Measurements from ENCODE around the gene CGB5. TPM values are rescaled to one million over a fixed set of nuclear protein-coding genes. Genes with fewer than 3 reads are reported as not detected.

Gene CGB5
- polyA plus RNA-seq, 1 donor from 2014 or later = not detected

GRCh38 chr19:49081273-49081672, 37.6 kb downstream of the CGB5 start:
- Histone ChIP-seq H3K27me3 (ENCODE audit: insufficient read depth, low read depth, low read length) (no peaks in the 10 kb centered on the region), H4K20me1 (ENCODE audit: insufficient read depth) (no peaks in the 10 kb centered on the region), H3K79me2 (replicated peaks; ENCODE audit: insufficient read depth, low read length) (peaks cover 8% of the 10 kb centered on the region), H3K9me2 (ENCODE audit: insufficient read depth, low read length) (no peaks in the 10 kb centered on the region), H2AFZ (ENCODE audit: low read depth, low read length) (no peak overlapping the region), H3F3A (ENCODE audit: insufficient read depth, low read length, poor library complexity, severe bottlenecking) (no peaks in the 10 kb centered on the region), H3K9ac (ENCODE audit: low read length) (no peak overlapping the region), H3K36me3 (ENCODE audit: insufficient read depth, low read length) (no peaks in the 10 kb centered on the region), H3K4me3 (ENCODE audit: low read length) (no peak overlapping the region), H3K4me2 (ENCODE audit: low read length) (no peak overlapping the region), H3K27ac (ENCODE audit: low read length) (no peak overlapping the region), H3K9me3 (ENCODE audit: low read length) (no peaks in the 10 kb centered on the region)
- TF ChIP-seq CTCF (IDR thresholded peaks at IDR 0.05; ENCODE audit: poor library complexity, severe bottlenecking) (no peak), MXI1 (conservative IDR thresholded peaks at IDR 0.05; ENCODE audit: poor library complexity, severe bottlenecking) (no peak), EZH2 (IDR thresholded peaks at IDR 0.05; ENCODE audit: borderline replicate concordance, insufficient read depth, low read length, poor library complexity, severe bottlenecking) (no peak), RAD21 (conservative IDR thresholded peaks at IDR 0.05) (no peak)

GRCh38 chr19:49084206-49085019, 40.8 kb downstream of the CGB5 start:
- Histone ChIP-seq H4K20me1 (ENCODE audit: insufficient read depth) (no peaks in the 10 kb centered on the region), H3F3A (ENCODE audit: insufficient read depth, low read length, poor library complexity, severe bottlenecking) (no peaks in the 10 kb centered on the region), H3K4me2 (ENCODE audit: low read length) (no peak overlapping the region), H3K27me3 (ENCODE audit: insufficient read depth, low read depth, low read length) (no peaks in the 10 kb centered on the region), H3K4me3 (ENCODE audit: low read length) (peak overlapping the region; percentile 86), H3K79me2 (replicated peaks; ENCODE audit: insufficient read depth, low read length) (peaks cover 31% of the 10 kb centered on the region), H3K9ac (ENCODE audit: low read length) (peak overlapping the region; percentile 65), H2AFZ (ENCODE audit: low read depth, low read length) (peak overlapping the region; percentile 78), H3K36me3 (ENCODE audit: insufficient read depth, low read length) (no peaks in the 10 kb centered on the region), H3K27ac (ENCODE audit: low read length) (peak overlapping the region; percentile 78), H3K9me2 (ENCODE audit: insufficient read depth, low read length) (no peaks in the 10 kb centered on the region), H3K9me3 (ENCODE audit: low read length) (no peaks in the 10 kb centered on the region)
- no peak for TF ChIP-seq TAF1 (IDR thresholded peaks at IDR 0.05; ENCODE audit: low read depth)
- TF ChIP-seq REST (IDR thresholded peaks at IDR 0.05; ENCODE audit: borderline replicate concordance) = no peak
- TF ChIP-seq CTCF (IDR thresholded peaks at IDR 0.05; ENCODE audit: poor library complexity, severe bottlenecking) = no peak

Data from neural cell (in vitro differentiated cells).